Measurements from ENCODE around the gene WARS2. TPM values are rescaled to one million over a fixed set of nuclear protein-coding genes. Genes with fewer than 3 reads are reported as not detected.

The WARS2 gene
- total and polyA plus RNA-seq, 2 experiments from 2014 or later = 6.2 to 19.3 TPM

GRCh38 chr1:119147661-119148090 is 7.2 kb upstream of the WARS2 start:
- H3K79me2 ChIP-seq = no peaks in the 10 kb centered on the region
- no peak overlapping the region for H2AFZ ChIP-seq
- H3K9me3 ChIP-seq (ENCODE audit: low read depth) = no peaks in the 10 kb centered on the region
- no peaks in the 10 kb centered on the region for H3K4me1 ChIP-seq (ENCODE audit: insufficient read depth)
- DNase-seq (ENCODE audit: low spot score) = no peak
- WGBS (ENCODE audit: low lambda C conversion rate, missing lambda C conversion rate) = 74% methylated on average over 4 of the region's 4 CpGs
- TF ChIP-seq EZH2phosphoT487 (IDR thresholded peaks at IDR 0.05; ENCODE audit: low read depth, severe bottlenecking, unreplicated experiment) (no peak), CTCF (IDR thresholded peaks at IDR 0.05; ENCODE audit: poor library complexity) (no peak), EZH2 (IDR thresholded peaks at IDR 0.05; ENCODE audit: borderline replicate concordance) (no peak)
- H4K20me1 ChIP-seq (ENCODE audit: insufficient read depth, poor library complexity, severe bottlenecking) = no peaks in the 10 kb centered on the region
- no peaks in the 10 kb centered on the region for H3K27me3 ChIP-seq
- H3K4me2 ChIP-seq = no peak overlapping the region
- H3K4me3 ChIP-seq = no peak overlapping the region
- no peak overlapping the region for H3K27ac ChIP-seq
- no peaks in the 10 kb centered on the region for H3K9me2 ChIP-seq (replicated peaks; ENCODE audit: insufficient read depth)
- no peaks in the 10 kb centered on the region for H3K36me3 ChIP-seq (replicated peaks; ENCODE audit: insufficient read depth, low read depth)

- no peak for DNase-seq (ENCODE audit: low spot score)
- H3K4me2 ChIP-seq = no peak overlapping the region
- peaks cover 2% of the 10 kb centered on the region for H3K79me2 ChIP-seq
- no peaks in the 10 kb centered on the region for H4K20me1 ChIP-seq (ENCODE audit: insufficient read depth, poor library complexity, severe bottlenecking)
- H3K36me3 ChIP-seq (replicated peaks; ENCODE audit: insufficient read depth, low read depth) = no peaks in the 10 kb centered on the region
- H2AFZ ChIP-seq = no peak overlapping the region
- H3K9me3 ChIP-seq (ENCODE audit: low read depth) = no peaks in the 10 kb centered on the region
- no peaks in the 10 kb centered on the region for H3K27me3 ChIP-seq
- no peak overlapping the region for H3K27ac ChIP-seq
- TF ChIP-seq EZH2 (IDR thresholded peaks at IDR 0.05; ENCODE audit: borderline replicate concordance) = no peak
- no peak for TF ChIP-seq CTCF (IDR thresholded peaks at IDR 0.05; ENCODE audit: poor library complexity)
- TF ChIP-seq EZH2phosphoT487 (IDR thresholded peaks at IDR 0.05; ENCODE audit: low read depth, severe bottlenecking, unreplicated experiment) = no peak
- no peak overlapping the region for H3K4me3 ChIP-seq
- H3K4me1 ChIP-seq (ENCODE audit: insufficient read depth) = peaks cover under 1% of the 10 kb centered on the region
- no peaks in the 10 kb centered on the region for H3K9me2 ChIP-seq (replicated peaks; ENCODE audit: insufficient read depth)
- WGBS (ENCODE audit: low lambda C conversion rate, missing lambda C conversion rate) = 81% methylated on average over 4 of the region's 4 CpGs
These were observed 6.0 kb upstream of the WARS2 start for GRCh38 chr1:119146466-119146865.

- Histone ChIP-seq H3K36me3 (replicated peaks; ENCODE audit: insufficient read depth, low read depth) (no peaks in the 10 kb centered on the region), H3K27ac (no peak overlapping the region), H2AFZ (no peak overlapping the region), H3K79me2 (peaks cover 7% of the 10 kb centered on the region), H4K20me1 (ENCODE audit: insufficient read depth, poor library complexity, severe bottlenecking) (no peaks in the 10 kb centered on the region), H3K9me2 (replicated peaks; ENCODE audit: insufficient read depth) (no peaks in the 10 kb centered on the region), H3K4me2 (no peak overlapping the region), H3K9me3 (ENCODE audit: low read depth) (no peaks in the 10 kb centered on the region), H3K4me1 (ENCODE audit: insufficient read depth) (peaks cover 6% of the 10 kb centered on the region), H3K4me3 (no peak overlapping the region), H3K27me3 (no peaks in the 10 kb centered on the region)
- DNase-seq (ENCODE audit: low spot score) = no peak
- WGBS (ENCODE audit: low lambda C conversion rate, missing lambda C conversion rate) = 98% methylated on average over 6 of the region's 6 CpGs
- TF ChIP-seq EZH2 (IDR thresholded peaks at IDR 0.05; ENCODE audit: borderline replicate concordance) (no peak), CTCF (IDR thresholded peaks at IDR 0.05; ENCODE audit: poor library complexity) (no peak), EZH2phosphoT487 (IDR thresholded peaks at IDR 0.05; ENCODE audit: low read depth, severe bottlenecking, unreplicated experiment) (no peak)
These were observed 4.4 kb upstream of the WARS2 start for GRCh38 chr1:119144813-119145212.

- WGBS (ENCODE audit: low lambda C conversion rate, missing lambda C conversion rate) = 53% methylated on average over 1 of the region's 1 CpG
- Histone ChIP-seq H3K4me1 (ENCODE audit: insufficient read depth) (peaks cover 14% of the 10 kb centered on the region), H4K20me1 (ENCODE audit: insufficient read depth, poor library complexity, severe bottlenecking) (no peaks in the 10 kb centered on the region), H3K4me2 (no peak overlapping the region), H3K9me3 (ENCODE audit: low read depth) (no peaks in the 10 kb centered on the region), H3K27me3 (no peaks in the 10 kb centered on the region), H3K27ac (no peak overlapping the region), H3K9me2 (replicated peaks; ENCODE audit: insufficient read depth) (no peaks in the 10 kb centered on the region), H2AFZ (no peak overlapping the region), H3K79me2 (peaks cover 15% of the 10 kb centered on the region), H3K4me3 (no peak overlapping the region), H3K36me3 (replicated peaks; ENCODE audit: insufficient read depth, low read depth) (no peaks in the 10 kb centered on the region)
- no peak for DNase-seq (ENCODE audit: low spot score)
- no peak for TF ChIP-seq EZH2phosphoT487 (IDR thresholded peaks at IDR 0.05; ENCODE audit: low read depth, severe bottlenecking, unreplicated experiment)
- no peak for TF ChIP-seq EZH2 (IDR thresholded peaks at IDR 0.05; ENCODE audit: borderline replicate concordance)
- no peak for TF ChIP-seq CTCF (IDR thresholded peaks at IDR 0.05; ENCODE audit: poor library complexity)
These were observed 3.3 kb upstream of the WARS2 start for GRCh38 chr1:119143706-119144105.

Measured in hepatocyte (in vitro differentiated cells).